Psoas muscle (tissue), 8 donors: ENCODE data around the gene CTSD. TPM values are rescaled to one million over a fixed set of nuclear protein-coding genes. Genes with fewer than 3 reads are reported as not detected.
A peak's percentile ranks its signal among the peaks of the same experiment; 100 is the strongest.

Experiments used
- ATAC-seq, 4 donors: fragments of 200-7000 bp; cut with Tn5 transposase; one replicate each; pipeline ENCODE4 v1.9.1; 2020; ENCODE audit warnings: moderate library complexity in 3 of 4, mild to moderate bottlenecking in 2 of 4
- DNase-seq, 2 donors: peaks; one replicate each; pipeline ENCODE4 v3.0.0-alpha.2; 2020
- H3K27ac ChIP-seq: fragments of 200-600 bp; one replicate; pipeline ENCODE4 v1.8.0; 2022
- H3K27me3 ChIP-seq, 3 donors: fragments of 200-600 bp in 1 of 3; one replicate each; pipeline versions ENCODE4 v1.6.1 to v1.8.0; 2013 to 2022; ENCODE audit warnings: low read length in 2 of 3, mild to moderate bottlenecking in 2 of 3, moderate library complexity in 1 of 3; ENCODE audit not compliant: insufficient read depth in 3 of 3
- H3K36me3 ChIP-seq, 2 donors: fragments of 200-600 bp in 1 of 2; one replicate each; pipeline versions ENCODE4 v1.6.1 to v1.8.0; 2013 to 2022; ENCODE audit warnings: low read depth in 1 of 2, mild to moderate bottlenecking in 1 of 2, moderate library complexity in 1 of 2; ENCODE audit not compliant: insufficient read depth in 1 of 2
- H3K4me1 ChIP-seq: fragments of 200-600 bp; one replicate; pipeline ENCODE4 v1.8.0; 2022
- H3K4me3 ChIP-seq: fragments of 200-600 bp; one replicate; pipeline ENCODE4 v1.8.0; 2022; ENCODE audit warnings: mild to moderate bottlenecking
- H3K9me3 ChIP-seq: fragments of 200-600 bp; one replicate; pipeline ENCODE4 v1.8.0; 2022
- CTCF ChIP-seq: fragments of 200-600 bp; IDR thresholded peaks from one replicate; pipeline ENCODE4 v1.8.0; 2022; ENCODE audit warnings: antibody characterized with exemption
- WGBS, 3 donors: extraction: QIAGEN DNeasy Blood & Tissue Kit; methylation state at CpG; one replicate each; pipeline versions ENCODE4 v1.1.6 to v1.1.7; 2013; 5-methylcytosine and 5-hydroxymethylcytosine counted together
- intact Hi-C, 2 donors: fragments of 100-400 bp; cut with DNase I; formaldehyde crosslinking; loops; one replicate each; pipeline versions ENCODE4 v1.11.0 to v1.14.2; 2022
- polyA plus RNA-seq, 3 donors: library from polyadenylated mRNA; stranded (reverse); fragments of 200-250 nt; gene quantifications; one replicate each; pipeline ENCODE4 v1.2.3, GENCODE V29; 2013
- total RNA-seq, 4 donors: library from RNA; stranded (reverse); fragmentation: NEBNext Ultra II Directional in 2 of 4; extraction: Animal tissue kit (Norgen Biotek cat#: 25700) in 2 of 4; gene quantifications; one replicate each; pipeline versions ENCODE4 v1.2.1 to v1.2.4, GENCODE V29; 2021 to 2023
- donor health status: healthy with polysubstance abuse.
- donor health status: DM: no; HTN: no; CAD: no; lungs with moderate emphysema.
- donor health status: Bipolar disorder and iron deficiency.
- donor health status: healthy.
- donor health status: DM: yes; HTN: yes; CAD: no.
- donor health status: DM: no; HTN: no; CAD: no.
- donor health status: DM: no; HTN: no; CAD: no.
- donor health status: DM: yes; HTN: yes; CAD: no.

The CTSD gene
- total and polyA plus RNA-seq, 7 donors, result 343 to 1,317 (median 680) TPM

- peak in 1 of 2 donors; percentile 62 for DNase-seq
- 69 to 72% (median 71%) methylated on average over 25 of the region's 25 CpGs for WGBS, 3 donors
- Histone ChIP-seq H3K36me3 (no peaks in the 10 kb centered on the region), H3K4me3 (no peak overlapping the region), H3K27me3 (peaks cover 0 to 9% (median 0%) of the 10 kb centered on the region in 3 donors), H3K4me1 (no peaks in the 10 kb centered on the region), H3K27ac (no peak overlapping the region), H3K9me3 (no peaks in the 10 kb centered on the region)
- ATAC-seq, result peak in 1 of 4 donors; percentile 20
- intact Hi-C loops, result loop anchor here in 1 of 2 donors (5.0 kb wide), 1 partner anchor 54 kb away; no protein-coding TSS in a partner anchor
- no peak for TF ChIP-seq CTCF
Measured at GRCh38 chr11:1780700-1781592, 17.2 kb upstream of the CTSD start.

DNA sequence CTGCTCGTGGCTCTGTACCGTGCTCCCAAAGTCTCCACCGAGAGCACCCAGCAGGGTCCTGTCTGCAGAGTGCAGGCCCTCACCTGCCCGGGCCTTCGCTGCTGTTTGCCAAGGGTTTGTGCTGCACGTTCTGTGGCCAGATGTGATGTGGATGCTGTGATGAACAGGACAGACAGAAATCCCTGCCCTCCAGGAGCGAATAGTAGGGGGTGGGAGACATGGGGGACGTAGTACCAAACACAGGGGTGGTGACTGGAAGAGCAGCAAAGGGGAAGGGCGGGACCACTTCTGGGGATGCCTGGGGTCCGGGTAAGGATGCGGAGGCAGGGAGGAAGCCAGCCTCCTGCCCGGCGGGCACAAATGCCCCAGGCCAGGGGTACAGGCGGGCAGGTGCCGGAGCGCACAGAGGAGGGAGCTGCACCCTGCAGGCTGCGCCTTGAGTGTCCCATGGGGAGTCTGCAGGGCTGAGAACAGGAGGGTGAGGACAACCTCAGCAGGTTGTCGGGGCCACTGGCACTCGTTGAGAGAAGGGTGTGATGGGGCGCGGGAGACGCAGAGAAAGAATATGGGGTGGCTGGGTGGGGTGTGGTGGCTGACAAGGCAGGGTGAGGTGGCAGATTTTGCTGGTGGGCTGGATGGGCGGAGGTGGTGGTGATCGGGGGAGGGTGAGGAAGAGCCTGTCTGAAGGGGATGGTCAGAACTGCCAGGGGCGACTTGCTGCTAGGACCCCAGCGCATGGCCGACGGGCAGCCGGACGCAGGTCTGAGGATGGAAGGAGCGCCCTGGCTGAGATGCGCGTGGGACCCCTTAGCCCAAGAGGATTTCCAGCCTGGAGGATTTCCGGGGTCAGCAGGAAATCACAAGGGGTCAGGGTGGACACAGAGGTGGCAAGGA, 16.3 kb upstream of the CTSD start:
- Histone ChIP-seq H3K27me3 (peaks cover 0 to 9% (median 0%) of the 10 kb centered on the region in 3 donors), H3K4me1 (no peaks in the 10 kb centered on the region), H3K4me3 (no peak overlapping the region), H3K36me3 (no peaks in the 10 kb centered on the region), H3K27ac (no peak overlapping the region), H3K9me3 (no peaks in the 10 kb centered on the region)
- intact Hi-C loops, result loop anchor here in 1 of 2 donors (5.0 kb wide), 2 partner anchors 47 to 53 kb away; no protein-coding TSS in a partner anchor
- no peak for TF ChIP-seq CTCF
- ATAC-seq, result no peak
- 82 to 87% (median 83%) methylated on average over 31 to 34 of the region's 34 CpGs for WGBS, 3 donors
- no peak for DNase-seq

DNA sequence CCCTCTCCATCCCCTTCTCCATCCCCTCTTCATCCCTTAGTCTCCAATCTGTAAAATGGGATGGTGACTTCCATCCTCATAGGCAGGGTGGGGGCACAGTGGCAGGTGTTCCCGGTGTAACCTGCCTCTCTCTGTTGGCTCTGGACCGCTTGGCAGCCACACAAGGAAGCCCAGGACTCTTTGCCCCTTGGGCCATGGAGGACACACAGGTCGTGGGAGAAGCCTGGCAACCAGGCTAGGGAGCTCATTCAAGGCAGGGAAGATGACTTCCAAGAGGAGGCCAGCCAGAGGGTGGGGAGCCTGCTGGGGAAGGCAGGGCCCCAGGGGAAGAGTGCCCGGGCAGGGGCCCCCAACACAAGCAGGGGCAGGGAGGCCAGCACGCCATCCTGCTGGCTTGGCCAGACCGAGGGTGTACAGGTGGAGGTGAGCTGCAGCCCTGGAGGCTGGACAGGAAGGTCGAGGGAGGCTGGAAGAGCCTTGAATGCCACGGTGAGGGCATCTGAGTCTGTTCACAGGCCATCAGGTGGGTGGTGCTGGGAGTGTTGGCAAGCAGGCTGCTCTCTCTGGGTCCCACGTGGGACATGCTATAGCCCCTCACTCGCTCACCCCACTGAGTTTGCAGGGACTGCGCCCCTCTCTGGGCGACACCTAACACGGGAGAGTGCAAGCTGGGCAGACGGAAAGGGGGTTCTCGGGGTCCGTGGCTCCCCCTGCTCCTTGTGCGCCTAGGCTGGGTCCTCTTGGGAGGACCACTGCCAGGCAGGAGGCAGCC, 15.5 kb upstream of the CTSD start:
- H3K27ac ChIP-seq, result no peak overlapping the region
- DNase-seq (no peak), ATAC-seq (no peak)
- no peak overlapping the region for H3K4me3 ChIP-seq
- no peak for TF ChIP-seq CTCF
- no peaks in the 10 kb centered on the region for H3K36me3 ChIP-seq
- no peaks in the 10 kb centered on the region for H3K4me1 ChIP-seq
- no peaks in the 10 kb centered on the region for H3K9me3 ChIP-seq
- 76 to 84% (median 81%) methylated on average over 17 of the region's 17 CpGs for WGBS, 3 donors
- intact Hi-C loops, result loop anchor here in 1 of 2 donors (5.0 kb wide), 1 partner anchor 48 kb away; no protein-coding TSS in a partner anchor
- peaks cover 0 to 9% (median 0%) of the 10 kb centered on the region in 3 donors for H3K27me3 ChIP-seq
